HEK293 (cell line): ENCODE data around the gene ZNF385C.

ENCODE experiments used
- CTCF ChIA-PET: fragments of 350-600 bp; formaldehyde crosslinking; extraction: SDS; loops from one replicate; lab custom pipeline; 2021; ENCODE audit warnings: antibody characterized with exemption; lab: Yijun Ruan, JAX
- POLR2A ChIA-PET: fragments of 300-600 bp; formaldehyde crosslinking; extraction: SDS; loops from one replicate; lab custom pipeline; 2020; ENCODE audit warnings: antibody characterized with exemption, inconsistent platforms; lab: Yijun Ruan, JAX
- H3K27ac ChIP-seq: fragments of 200-500 bp; sonication (Bioruptor generic); 2 replicates; pipeline ENCODE4 v1.5.1; 2014; ENCODE audit warnings: low read depth, low read length, control low read depth, inconsistent platforms; ENCODE audit errors: extremely low read depth
- H3K36me3 ChIP-seq, 2 experiments: fragments of 200-500 bp in 1 of 2; sonication (Bioruptor generic) in 1 of 2; 1 replicate in 1 of 2; 2 replicates in 1 of 2; pipeline ENCODE4 v1.5.1; 2014 to 2017; ENCODE audit warnings: inconsistent platforms in 2 of 2, low read length in 2 of 2; ENCODE audit not compliant: control insufficient read depth in 2 of 2, insufficient read depth in 1 of 2
- H3K4me1 ChIP-seq: fragments of 200-500 bp; sonication (Bioruptor generic); 2 replicates; pipeline ENCODE4 v1.5.1; 2014; ENCODE audit warnings: mild to moderate bottlenecking, low read length, inconsistent platforms; ENCODE audit not compliant: control insufficient read depth, insufficient read depth
- H3K4me3 ChIP-seq: 2 replicates; pipeline ENCODE4 v1.5.1; 2011; ENCODE audit warnings: low read depth, mild to moderate bottlenecking, control low read depth, low read length, moderate library complexity
- H3K9me3 ChIP-seq: fragments of 200-500 bp; sonication (Bioruptor generic); 2 replicates; pipeline ENCODE4 v1.5.1; 2014; ENCODE audit warnings: low read depth, low read length, inconsistent platforms; ENCODE audit not compliant: control insufficient read depth, insufficient read depth
- FEZF1 ChIP-seq: fragments of 450-650 bp; formaldehyde crosslinking; IDR thresholded peaks from 2 replicates; pipeline ENCODE4 v1.5.1; 2016; ENCODE audit warnings: missing biosample characterization, missing genetic modification characterization
- GLIS2 ChIP-seq: fragments of 450-650 bp; formaldehyde crosslinking; IDR thresholded peaks from 2 replicates; pipeline ENCODE4 v1.5.1; 2016; ENCODE audit warnings: missing biosample characterization, missing genetic modification characterization
- KLF16 ChIP-seq: fragments of 450-650 bp; formaldehyde crosslinking; IDR thresholded peaks from 2 replicates; pipeline ENCODE4 v1.5.1; 2017; ENCODE audit warnings: missing biosample characterization, missing genetic modification characterization
- ZBTB48 ChIP-seq: fragments of 450-650 bp; formaldehyde crosslinking; IDR thresholded peaks from 2 replicates; pipeline ENCODE4 v1.5.1; 2016; ENCODE audit warnings: missing biosample characterization, missing genetic modification characterization
- ZNF121 ChIP-seq: fragments of 450-650 bp; formaldehyde crosslinking; IDR thresholded peaks from 2 replicates; pipeline ENCODE4 v1.5.1; 2016; ENCODE audit warnings: missing biosample characterization, missing genetic modification characterization
- ZNF324 ChIP-seq: fragments of 450-650 bp; formaldehyde crosslinking; IDR thresholded peaks from 2 replicates; pipeline ENCODE4 v1.5.1; 2016; ENCODE audit warnings: missing biosample characterization, missing genetic modification characterization
- ZNF560 ChIP-seq: fragments of 450-650 bp; formaldehyde crosslinking; IDR thresholded peaks from 2 replicates; pipeline ENCODE4 v1.5.1; 2017; ENCODE audit warnings: missing biosample characterization, missing genetic modification characterization, borderline replicate concordance
- ZNF629 ChIP-seq: fragments of 450-650 bp; formaldehyde crosslinking; IDR thresholded peaks from 2 replicates; pipeline ENCODE4 v1.5.1; 2017; ENCODE audit warnings: missing biosample characterization, missing genetic modification characterization
- ZNF660 ChIP-seq: fragments of 450-650 bp; IDR thresholded peaks from 2 replicates; pipeline ENCODE4 v1.5.1; 2018; ENCODE audit warnings: missing biosample characterization, mild to moderate bottlenecking, missing genetic modification characterization
- ZNF785 ChIP-seq: fragments of 450-650 bp; formaldehyde crosslinking; IDR thresholded peaks from 2 replicates; pipeline ENCODE4 v1.5.1; 2016; ENCODE audit warnings: missing biosample characterization, missing genetic modification characterization
- ZNF830 ChIP-seq: fragments of 450-650 bp; IDR thresholded peaks from 2 replicates; pipeline ENCODE4 v1.5.0; 2018; ENCODE audit warnings: missing biosample characterization, missing genetic modification characterization, low read depth, mild to moderate bottlenecking, moderate library complexity
- ZNF837 ChIP-seq: fragments of 450-650 bp; formaldehyde crosslinking; IDR thresholded peaks from 2 replicates; pipeline ENCODE4 v1.5.1; 2016; ENCODE audit warnings: missing biosample characterization, missing genetic modification characterization
- TF ChIP-seq, protein P1 (sequence below): fragments of 450-650 bp; formaldehyde crosslinking; IDR thresholded peaks from 2 replicates; pipeline ENCODE4 v1.5.1; 2017; ENCODE audit warnings: missing biosample characterization, mild to moderate bottlenecking, missing genetic modification characterization, moderate library complexity
- TF ChIP-seq, protein P2 (sequence below): fragments of 450-650 bp; IDR thresholded peaks from 2 replicates; pipeline ENCODE4 v1.5.1; 2018; ENCODE audit warnings: missing biosample characterization, mild to moderate bottlenecking, missing genetic modification characterization
- TF ChIP-seq, protein P3 (sequence below): fragments of 450-650 bp; formaldehyde crosslinking; IDR thresholded peaks from 2 replicates; pipeline ENCODE4 v1.5.1; 2016; ENCODE audit warnings: missing biosample characterization, missing genetic modification characterization

The ZNF385C gene

GRCh38 chr17:42129109-42129837 lies 31.0 kb upstream of the ZNF385C start (continued):
- TF ChIP-seq, protein P1, sequence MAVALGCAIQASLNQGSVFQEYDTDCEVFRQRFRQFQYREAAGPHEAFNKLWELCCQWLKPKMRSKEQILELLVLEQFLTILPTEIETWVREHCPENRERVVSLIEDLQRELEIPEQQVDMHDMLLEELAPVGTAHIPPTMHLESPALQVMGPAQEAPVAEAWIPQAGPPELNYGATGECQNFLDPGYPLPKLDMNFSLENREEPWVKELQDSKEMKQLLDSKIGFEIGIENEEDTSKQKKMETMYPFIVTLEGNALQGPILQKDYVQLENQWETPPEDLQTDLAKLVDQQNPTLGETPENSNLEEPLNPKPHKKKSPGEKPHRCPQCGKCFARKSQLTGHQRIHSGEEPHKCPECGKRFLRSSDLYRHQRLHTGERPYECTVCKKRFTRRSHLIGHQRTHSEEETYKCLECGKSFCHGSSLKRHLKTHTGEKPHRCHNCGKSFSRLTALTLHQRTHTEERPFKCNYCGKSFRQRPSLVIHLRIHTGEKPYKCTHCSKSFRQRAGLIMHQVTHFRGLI: no peak
- no peak for TF ChIP-seq ZNF660 (tag by site-specific recombination)
- TF ChIP-seq, protein P2, sequence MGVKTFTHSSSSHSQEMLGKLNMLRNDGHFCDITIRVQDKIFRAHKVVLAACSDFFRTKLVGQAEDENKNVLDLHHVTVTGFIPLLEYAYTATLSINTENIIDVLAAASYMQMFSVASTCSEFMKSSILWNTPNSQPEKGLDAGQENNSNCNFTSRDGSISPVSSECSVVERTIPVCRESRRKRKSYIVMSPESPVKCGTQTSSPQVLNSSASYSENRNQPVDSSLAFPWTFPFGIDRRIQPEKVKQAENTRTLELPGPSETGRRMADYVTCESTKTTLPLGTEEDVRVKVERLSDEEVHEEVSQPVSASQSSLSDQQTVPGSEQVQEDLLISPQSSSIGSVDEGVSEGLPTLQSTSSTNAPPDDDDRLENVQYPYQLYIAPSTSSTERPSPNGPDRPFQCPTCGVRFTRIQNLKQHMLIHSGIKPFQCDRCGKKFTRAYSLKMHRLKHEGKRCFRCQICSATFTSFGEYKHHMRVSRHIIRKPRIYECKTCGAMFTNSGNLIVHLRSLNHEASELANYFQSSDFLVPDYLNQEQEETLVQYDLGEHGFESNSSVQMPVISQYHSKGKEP (tag by site-specific recombination): no peak

DNA sequence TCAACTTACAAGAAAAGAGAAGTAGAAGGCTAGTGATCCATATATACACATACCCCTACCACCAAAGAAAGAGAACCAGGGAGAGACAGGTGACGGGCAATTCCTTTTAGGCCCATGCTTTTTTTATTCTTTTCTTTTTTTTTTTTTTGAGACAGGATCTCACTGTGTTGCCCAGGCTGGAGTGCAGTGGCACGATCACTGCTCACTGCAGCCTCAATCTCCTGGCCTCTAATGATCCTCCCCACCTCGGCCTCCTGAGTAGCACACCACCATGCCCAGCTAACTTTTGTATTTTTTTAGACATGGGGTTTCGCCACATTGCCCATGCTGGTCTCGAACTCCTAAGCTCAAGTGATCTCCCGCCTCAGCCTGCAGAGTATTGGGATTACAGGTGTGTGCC lies 29.1 kb upstream of the ZNF385C start:
- H3K4me3 ChIP-seq: no peak overlapping the region
- POLR2A ChIA-PET: interaction anchor here (0.9 kb wide), 1 partner anchor 185 kb away, joined by 6 read pairs; no protein-coding TSS in a partner anchor
- H3K36me3 ChIP-seq: peaks cover 39 to 88% of the 10 kb centered on the region in 2 experiments
- H3K4me1 ChIP-seq: no peaks in the 10 kb centered on the region
- H3K9me3 ChIP-seq: no peaks in the 10 kb centered on the region
- H3K27ac ChIP-seq: no peak overlapping the region; the same call in 1 of the 2 replicates
- TF ChIP-seq GLIS2 (tag by site-specific recombination) (no peak), ZNF121 (tag by site-specific recombination) (peak; percentile 80), ZNF324 (tag by site-specific recombination) (no peak)
- CTCF ChIA-PET: interaction anchor here (0.7 to 1.2 kb wide), 4 partner anchors 10 to 51 kb away, joined by 3 to 4 read pairs (median 3); no protein-coding TSS in a partner anchor

DNA sequence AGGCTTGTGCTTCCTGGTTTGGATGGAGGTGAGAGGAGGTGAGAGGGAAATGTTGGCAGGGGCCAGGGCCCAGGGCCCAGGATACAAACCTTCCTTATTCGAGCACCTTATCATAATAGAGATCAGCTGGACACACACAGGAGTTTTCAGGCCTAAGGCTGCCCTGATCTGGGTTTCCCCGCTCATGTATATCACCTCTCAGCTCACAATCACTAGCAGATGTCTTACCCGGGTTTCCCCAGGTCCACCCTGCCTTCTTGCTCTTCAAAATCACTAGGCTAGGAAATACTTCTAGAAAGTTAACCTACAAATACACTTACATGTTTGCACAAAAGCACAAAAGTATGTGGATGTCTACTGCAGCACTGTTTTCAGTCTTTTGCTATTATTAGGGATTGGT lies 28.6 kb upstream of the ZNF385C start:
- Histone ChIP-seq H3K9me3 (no peaks in the 10 kb centered on the region), H3K36me3 (peaks cover 39 to 84% of the 10 kb centered on the region in 2 experiments), H3K4me3 (no peak overlapping the region), H3K4me1 (no peaks in the 10 kb centered on the region; the same call in 1 of the 2 replicates), H3K27ac (no peak overlapping the region)
- CTCF ChIA-PET: interaction anchor here (1.6 kb wide), 1 partner anchor 90 kb away, joined by 4 read pairs; no protein-coding TSS in a partner anchor
- TF ChIP-seq ZNF785 (tag by site-specific recombination) (no peak), ZNF629 (tag by site-specific recombination) (no peak), ZNF830 (tag by site-specific recombination) (no peak), KLF16 (tag by site-specific recombination) (no peak), ZBTB48 (tag by site-specific recombination) (no peak), ZNF837 (no peak), ZNF560 (tag by site-specific recombination) (no peak), FEZF1 (tag by site-specific recombination) (no peak)
- TF ChIP-seq, protein P3, sequence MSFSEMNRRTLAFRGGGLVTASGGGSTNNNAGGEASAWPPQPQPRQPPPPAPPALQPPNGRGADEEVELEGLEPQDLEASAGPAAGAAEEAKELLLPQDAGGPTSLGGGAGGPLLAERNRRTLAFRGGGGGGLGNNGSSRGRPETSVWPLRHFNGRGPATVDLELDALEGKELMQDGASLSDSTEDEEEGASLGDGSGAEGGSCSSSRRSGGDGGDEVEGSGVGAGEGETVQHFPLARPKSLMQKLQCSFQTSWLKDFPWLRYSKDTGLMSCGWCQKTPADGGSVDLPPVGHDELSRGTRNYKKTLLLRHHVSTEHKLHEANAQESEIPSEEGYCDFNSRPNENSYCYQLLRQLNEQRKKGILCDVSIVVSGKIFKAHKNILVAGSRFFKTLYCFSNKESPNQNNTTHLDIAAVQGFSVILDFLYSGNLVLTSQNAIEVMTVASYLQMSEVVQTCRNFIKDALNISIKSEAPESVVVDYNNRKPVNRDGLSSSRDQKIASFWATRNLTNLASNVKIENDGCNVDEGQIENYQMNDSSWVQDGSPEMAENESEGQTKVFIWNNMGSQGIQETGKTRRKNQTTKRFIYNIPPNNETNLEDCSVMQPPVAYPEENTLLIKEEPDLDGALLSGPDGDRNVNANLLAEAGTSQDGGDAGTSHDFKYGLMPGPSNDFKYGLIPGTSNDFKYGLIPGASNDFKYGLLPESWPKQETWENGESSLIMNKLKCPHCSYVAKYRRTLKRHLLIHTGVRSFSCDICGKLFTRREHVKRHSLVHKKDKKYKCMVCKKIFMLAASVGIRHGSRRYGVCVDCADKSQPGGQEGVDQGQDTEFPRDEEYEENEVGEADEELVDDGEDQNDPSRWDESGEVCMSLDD: no peak
- POLR2A ChIA-PET: no interaction called here
